Measurements from ENCODE around the gene TEX55.

The TEX55 gene

DNA sequence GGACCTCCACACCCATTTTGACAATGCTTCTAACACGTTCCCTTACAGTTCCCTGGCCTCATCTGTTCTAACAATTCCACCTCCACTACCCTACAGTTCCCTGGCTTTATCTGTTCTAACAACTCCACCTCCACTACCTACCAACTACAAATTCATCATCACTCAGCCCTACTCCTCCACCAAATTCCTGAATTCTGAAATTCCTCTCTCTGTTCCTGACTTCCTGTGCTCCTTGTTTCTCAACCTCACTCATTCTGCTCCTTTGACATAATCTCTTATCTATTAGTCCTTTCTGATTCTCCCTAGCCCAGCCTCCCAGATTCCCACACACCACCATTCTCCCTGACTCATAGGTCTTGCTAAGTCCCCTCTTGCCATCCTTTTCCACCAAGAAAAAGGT is 49.9 kb downstream of the TEX55 start:
- no peak overlapping the region for H3K4me3 ChIP-seq (ENCODE audit: low read depth, low read length)
- TF ChIP-seq, protein P1, sequence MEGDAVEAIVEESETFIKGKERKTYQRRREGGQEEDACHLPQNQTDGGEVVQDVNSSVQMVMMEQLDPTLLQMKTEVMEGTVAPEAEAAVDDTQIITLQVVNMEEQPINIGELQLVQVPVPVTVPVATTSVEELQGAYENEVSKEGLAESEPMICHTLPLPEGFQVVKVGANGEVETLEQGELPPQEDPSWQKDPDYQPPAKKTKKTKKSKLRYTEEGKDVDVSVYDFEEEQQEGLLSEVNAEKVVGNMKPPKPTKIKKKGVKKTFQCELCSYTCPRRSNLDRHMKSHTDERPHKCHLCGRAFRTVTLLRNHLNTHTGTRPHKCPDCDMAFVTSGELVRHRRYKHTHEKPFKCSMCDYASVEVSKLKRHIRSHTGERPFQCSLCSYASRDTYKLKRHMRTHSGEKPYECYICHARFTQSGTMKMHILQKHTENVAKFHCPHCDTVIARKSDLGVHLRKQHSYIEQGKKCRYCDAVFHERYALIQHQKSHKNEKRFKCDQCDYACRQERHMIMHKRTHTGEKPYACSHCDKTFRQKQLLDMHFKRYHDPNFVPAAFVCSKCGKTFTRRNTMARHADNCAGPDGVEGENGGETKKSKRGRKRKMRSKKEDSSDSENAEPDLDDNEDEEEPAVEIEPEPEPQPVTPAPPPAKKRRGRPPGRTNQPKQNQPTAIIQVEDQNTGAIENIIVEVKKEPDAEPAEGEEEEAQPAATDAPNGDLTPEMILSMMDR (IDR thresholded peaks at IDR 0.05; ENCODE audit: low read depth, low read length) = no peak

Measured in WI38 (cell line).